ENCODE data around the gene ZNF99. TPM values are rescaled to one million over a fixed set of nuclear protein-coding genes. Genes with fewer than 3 reads are reported as not detected.
"Not testable (repeated sequence)": the region's sequence is repeated elsewhere in the genome, so short reads cannot be mapped to it uniquely, and the experiment has no call there.

The ZNF99 gene
- total RNA-seq, 1 donor from 2014 or later = not detected

GRCh38 chr19:22807061-22807835 is 23.3 kb upstream of the ZNF99 start:
- no peak for TF ChIP-seq CTCF (IDR thresholded peaks at IDR 0.05; ENCODE audit: unreplicated experiment)
- peaks cover 32% of the 10 kb centered on the region for H3K9me3 Mint-ChIP-seq (ENCODE audit: unreplicated experiment)
- no peak overlapping the region for H3K27ac Mint-ChIP-seq (ENCODE audit: unreplicated experiment)
- no peak for DNase-seq (ENCODE audit: low spot score)
- no peaks in the 10 kb centered on the region for H3K4me1 Mint-ChIP-seq (ENCODE audit: unreplicated experiment)
- H3K27me3 Mint-ChIP-seq (ENCODE audit: unreplicated experiment) = peaks cover 4% of the 10 kb centered on the region
- peaks cover 16% of the 10 kb centered on the region for H3K36me3 Mint-ChIP-seq (ENCODE audit: low read depth, unreplicated experiment)
- H3K4me3 Mint-ChIP-seq (ENCODE audit: unreplicated experiment) = no peak overlapping the region

- Mint-ChIP-seq H3K9me3 (ENCODE audit: unreplicated experiment) (peaks cover 31% of the 10 kb centered on the region), H3K36me3 (ENCODE audit: low read depth, unreplicated experiment) (peaks cover 13% of the 10 kb centered on the region), H3K4me3 (ENCODE audit: unreplicated experiment) (no peak overlapping the region), H3K27ac (ENCODE audit: unreplicated experiment) (no peak overlapping the region), H3K4me1 (ENCODE audit: unreplicated experiment) (no peaks in the 10 kb centered on the region), H3K27me3 (ENCODE audit: unreplicated experiment) (peaks cover 4% of the 10 kb centered on the region)
- DNase-seq (ENCODE audit: low spot score) = no peak
- TF ChIP-seq CTCF (IDR thresholded peaks at IDR 0.05; ENCODE audit: unreplicated experiment) = no peak
Observed at GRCh38 chr19:22806418-22806817, 22.5 kb upstream of the ZNF99 start.

GRCh38 chr19:22797040-22797439 is 13.1 kb upstream of the ZNF99 start:
- DNase-seq (ENCODE audit: low spot score) = no peak
- H3K4me1 Mint-ChIP-seq (ENCODE audit: unreplicated experiment) = no peaks in the 10 kb centered on the region
- H3K27ac Mint-ChIP-seq (ENCODE audit: unreplicated experiment) = no peak overlapping the region
- peaks cover 21% of the 10 kb centered on the region for H3K36me3 Mint-ChIP-seq (ENCODE audit: low read depth, unreplicated experiment)
- no peak overlapping the region for H3K4me3 Mint-ChIP-seq (ENCODE audit: unreplicated experiment)
- peaks cover 48% of the 10 kb centered on the region for H3K9me3 Mint-ChIP-seq (ENCODE audit: unreplicated experiment)
- H3K27me3 Mint-ChIP-seq (ENCODE audit: unreplicated experiment) = peaks cover 4% of the 10 kb centered on the region
- no peak for TF ChIP-seq CTCF (IDR thresholded peaks at IDR 0.05; ENCODE audit: unreplicated experiment)

- peaks cover 10% of the 10 kb centered on the region for H3K36me3 Mint-ChIP-seq (ENCODE audit: low read depth, unreplicated experiment)
- not testable (repeated sequence) for DNase-seq (ENCODE audit: low spot score); H3K4me1 Mint-ChIP-seq (ENCODE audit: unreplicated experiment); H3K27me3 Mint-ChIP-seq (ENCODE audit: unreplicated experiment); H3K27ac Mint-ChIP-seq (ENCODE audit: unreplicated experiment); H3K4me3 Mint-ChIP-seq (ENCODE audit: unreplicated experiment)
- H3K9me3 Mint-ChIP-seq (ENCODE audit: unreplicated experiment) = peaks cover 30% of the 10 kb centered on the region
Observed at GRCh38 chr19:22792863-22793262, 8.9 kb upstream of the ZNF99 start.

GRCh38 chr19:22735911-22736645 is 47.9 kb downstream of the ZNF99 start:
- Mint-ChIP-seq H3K4me1 (ENCODE audit: unreplicated experiment) (no peaks in the 10 kb centered on the region), H3K36me3 (ENCODE audit: low read depth, unreplicated experiment) (peaks cover 27% of the 10 kb centered on the region), H3K9me3 (ENCODE audit: unreplicated experiment) (peaks cover 66% of the 10 kb centered on the region), H3K27me3 (ENCODE audit: unreplicated experiment) (peaks cover 7% of the 10 kb centered on the region), H3K27ac (ENCODE audit: unreplicated experiment) (no peak overlapping the region), H3K4me3 (ENCODE audit: unreplicated experiment) (no peak overlapping the region)
- TF ChIP-seq CTCF (IDR thresholded peaks at IDR 0.05; ENCODE audit: unreplicated experiment) = no peak
- DNase-seq (ENCODE audit: low spot score) = no peak

Data from endothelial cell (in vitro differentiated cells).